NCI-H1417 treated with DMSO at 0.1 percent for 48 hours (cell line): ENCODE data around the gene S100A10.

ENCODE experiments used
- DNase-seq: peaks from one replicate; lab custom pipeline; 2025; lab: John Stamatoyannopoulos, UW

Gene S100A10

DNA sequence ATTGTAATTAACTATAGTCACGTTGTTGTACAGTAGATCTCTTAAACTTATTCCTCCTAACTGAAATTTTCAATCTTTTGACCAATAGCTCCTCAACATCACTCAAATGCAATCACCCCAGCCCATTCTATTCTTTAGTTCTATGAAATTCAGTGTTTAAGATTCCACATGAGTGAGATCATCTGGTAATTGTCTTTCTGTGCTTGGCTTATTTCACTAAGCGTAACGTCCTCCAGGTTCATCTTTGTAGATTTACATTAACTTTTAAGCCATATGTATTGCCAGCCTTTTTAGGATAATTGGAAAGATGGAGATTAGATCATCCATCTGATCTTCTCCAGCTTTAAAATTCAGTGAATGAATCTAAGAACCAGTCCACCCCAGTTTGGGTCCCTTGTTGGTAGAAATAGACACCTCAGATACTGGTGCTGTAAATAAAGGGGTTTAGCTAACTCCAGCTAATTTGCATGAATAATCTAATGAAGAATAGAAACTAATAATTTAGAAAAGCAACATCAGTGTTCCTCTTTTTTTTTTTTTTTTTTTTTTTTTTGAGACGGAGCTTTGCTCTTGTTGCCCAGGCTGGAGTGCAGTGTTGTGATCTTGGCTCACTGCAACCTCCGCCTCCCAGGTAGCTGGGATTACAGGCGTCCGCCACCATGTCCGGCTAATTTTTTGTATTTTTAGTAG, 7.0 kb downstream of the S100A10 start:
- DNase-seq, result no peak

DNA sequence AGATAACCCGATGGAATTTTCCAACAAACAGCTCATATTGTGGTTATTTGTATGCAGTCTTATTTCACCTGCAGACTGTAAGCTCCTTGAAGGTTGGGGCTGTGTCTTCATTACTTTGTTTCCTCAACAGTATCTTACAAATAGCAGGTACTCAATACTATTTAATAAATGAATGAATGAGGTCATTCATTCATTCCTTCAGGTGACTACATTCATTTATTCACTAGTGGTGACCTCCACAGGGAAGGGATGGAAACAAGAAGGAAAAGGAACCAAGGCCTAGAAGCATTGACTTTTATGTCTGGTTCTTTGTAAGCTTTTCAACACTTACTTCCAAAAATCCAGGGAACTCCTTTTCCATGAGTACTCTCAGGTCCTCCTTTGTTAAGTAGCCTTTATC, 7.9 kb downstream of the S100A10 start:
- DNase-seq, result no peak

DNA sequence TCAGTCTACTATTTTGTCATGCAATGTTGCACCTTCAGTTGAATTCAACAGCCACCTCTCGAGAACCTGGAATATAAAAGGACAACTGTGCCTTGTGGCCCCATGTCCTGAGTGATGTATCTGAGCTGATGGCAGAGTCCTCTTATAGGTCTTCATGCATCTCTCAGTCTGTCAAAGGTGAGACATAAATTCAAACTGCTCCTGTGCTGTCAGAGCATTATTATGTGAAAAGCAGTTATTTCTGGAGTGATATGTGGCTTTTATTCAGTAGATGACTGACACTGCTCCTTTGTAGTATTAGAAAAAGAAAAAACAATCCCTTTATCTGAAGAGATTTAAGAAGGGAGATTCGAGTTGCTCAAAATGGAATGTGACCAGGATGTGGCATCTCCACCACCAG, 8.4 kb downstream of the S100A10 start:
- DNase-seq, result no peak

DNA sequence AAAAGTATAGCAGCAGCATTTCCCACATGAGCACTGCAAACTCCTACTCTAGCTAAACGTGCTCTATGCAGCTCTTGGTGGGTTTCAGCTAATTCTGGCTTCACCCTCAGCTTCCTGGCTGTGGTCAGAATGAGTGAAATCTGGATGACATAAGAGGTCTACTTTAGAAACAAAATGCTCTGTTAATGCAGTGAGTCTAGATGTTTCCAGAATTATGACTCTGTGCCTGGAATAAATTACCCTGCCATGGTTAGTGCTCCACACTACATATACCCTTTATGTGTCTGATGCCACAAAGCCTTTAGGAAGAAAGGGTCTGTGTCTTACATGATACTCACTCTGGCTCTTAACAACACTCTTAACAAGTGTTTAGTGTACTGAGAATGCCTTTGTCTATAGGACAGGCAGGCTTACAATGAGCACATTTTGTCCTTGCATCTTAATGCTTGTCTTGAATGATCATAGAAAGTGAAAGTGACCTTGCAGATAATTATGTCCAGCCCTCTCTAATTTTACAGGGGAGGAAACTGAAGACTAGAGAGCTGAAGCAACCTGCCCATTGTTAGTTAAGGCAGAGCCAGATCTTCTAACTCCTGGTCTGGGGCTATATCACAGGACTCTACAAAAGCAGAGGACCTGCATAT, 9.2 kb downstream of the S100A10 start:
- no peak for DNase-seq

DNA sequence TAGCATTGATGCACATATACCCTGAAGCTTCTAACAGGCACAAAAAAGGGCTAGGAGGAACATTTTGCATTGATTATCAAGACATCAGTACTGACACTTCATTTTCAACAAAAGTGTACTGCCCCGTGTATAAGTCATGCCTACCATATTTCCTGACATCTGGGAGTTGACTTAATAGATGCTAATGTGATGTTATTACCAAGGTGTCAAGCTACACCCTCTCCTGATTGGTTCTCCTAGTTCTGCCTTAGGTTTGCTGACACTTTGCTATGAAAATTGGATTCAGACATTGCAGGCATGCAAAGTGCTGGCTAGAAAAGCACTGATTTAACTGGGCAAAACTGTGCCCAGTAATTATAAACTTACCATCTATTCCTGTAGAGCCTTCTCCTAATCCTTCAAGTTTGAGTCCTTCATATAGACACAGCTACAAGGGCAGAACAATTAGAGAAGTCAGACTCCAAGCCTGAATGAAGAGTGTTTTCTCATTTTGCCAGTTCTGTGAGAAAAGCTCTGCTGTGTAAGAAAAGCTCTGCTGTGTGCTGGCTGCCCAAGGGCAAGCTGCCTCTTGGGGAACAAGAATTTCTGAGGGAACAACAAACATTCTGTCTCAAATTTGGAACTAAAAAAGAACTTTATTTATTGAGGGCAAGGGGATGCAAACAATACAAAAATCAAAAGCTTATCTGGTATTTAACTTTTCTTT, 11.2 kb downstream of the S100A10 start:
- DNase-seq, result no peak

DNA sequence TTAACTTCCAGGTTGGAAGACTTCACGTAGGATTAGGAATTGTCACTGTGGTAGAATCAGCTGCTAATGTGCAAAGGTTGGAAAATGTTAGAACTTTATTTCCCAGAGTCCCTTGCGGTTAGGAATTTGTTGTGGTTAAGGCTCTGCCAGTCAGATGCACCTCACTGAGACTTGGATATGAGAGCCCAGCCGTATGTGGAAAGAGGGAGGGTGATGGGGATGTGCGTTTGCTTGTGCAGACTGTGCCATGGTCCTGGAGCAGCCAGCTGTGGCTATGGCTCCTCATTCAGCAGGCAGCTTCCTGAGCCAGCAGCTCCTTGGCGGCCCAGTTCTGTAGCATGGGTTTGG, 12.5 kb downstream of the S100A10 start:
- no peak for DNase-seq

DNA sequence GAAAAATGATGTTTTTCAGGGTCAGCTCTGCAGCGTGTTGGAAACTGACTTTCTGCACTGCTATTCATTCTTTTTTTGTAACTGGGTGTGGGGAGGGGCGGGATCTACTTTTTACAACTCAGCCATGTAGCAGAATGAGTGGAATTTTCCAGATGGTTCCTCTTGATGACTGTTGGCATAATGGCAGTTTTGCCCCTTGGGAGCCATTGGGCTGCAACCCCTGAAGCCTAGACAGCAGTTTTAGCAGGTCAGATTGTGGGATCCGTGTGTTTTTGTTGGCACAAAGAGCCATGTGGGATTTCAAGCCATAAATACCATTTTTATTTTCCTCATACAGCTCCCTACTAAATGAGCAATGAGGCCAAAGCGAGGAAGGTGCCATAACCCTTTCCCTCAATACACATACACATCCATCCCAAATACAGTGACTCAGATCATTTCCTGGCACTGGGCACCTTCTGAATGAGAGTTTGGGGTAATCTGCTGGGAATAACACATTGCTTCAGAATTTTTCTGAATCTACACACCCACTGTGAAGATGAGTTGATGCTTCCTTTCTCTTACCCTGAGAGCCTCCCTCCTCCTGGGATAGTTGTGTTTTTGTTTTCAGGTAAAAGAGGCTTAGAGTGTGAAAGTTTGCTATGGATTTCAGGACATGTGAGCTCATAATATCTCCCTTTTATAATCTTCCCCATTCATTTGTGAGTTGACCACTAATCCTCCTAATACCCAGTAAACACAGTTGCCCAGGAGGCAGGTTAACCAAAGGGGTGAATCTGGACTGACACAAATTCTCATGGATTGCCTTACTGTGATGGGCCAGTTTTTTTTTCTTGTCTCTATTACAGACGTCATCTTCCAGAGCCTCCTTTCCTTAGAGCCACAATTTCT, 13.1 kb downstream of the S100A10 start:
- no peak for DNase-seq

DNA sequence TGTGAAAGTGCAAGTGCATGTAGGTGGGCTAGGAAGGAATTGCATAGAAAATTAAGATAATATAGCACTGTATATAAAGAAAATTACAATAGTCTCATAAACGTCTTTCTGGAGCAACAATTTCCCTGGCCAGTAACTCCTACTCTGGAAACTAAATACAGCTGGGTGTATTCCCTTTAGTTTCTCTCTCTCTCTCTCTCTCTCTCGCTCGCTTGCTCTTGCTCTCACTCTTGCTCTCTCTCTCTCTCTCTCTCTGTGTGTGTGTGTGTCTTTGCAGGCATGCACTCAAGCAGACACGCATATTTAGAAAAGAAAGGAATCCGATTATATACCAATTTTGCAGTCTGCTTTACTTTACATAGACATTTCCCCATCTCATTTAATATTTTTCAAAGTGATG, 14.7 kb downstream of the S100A10 start:
- no peak for DNase-seq

DNA sequence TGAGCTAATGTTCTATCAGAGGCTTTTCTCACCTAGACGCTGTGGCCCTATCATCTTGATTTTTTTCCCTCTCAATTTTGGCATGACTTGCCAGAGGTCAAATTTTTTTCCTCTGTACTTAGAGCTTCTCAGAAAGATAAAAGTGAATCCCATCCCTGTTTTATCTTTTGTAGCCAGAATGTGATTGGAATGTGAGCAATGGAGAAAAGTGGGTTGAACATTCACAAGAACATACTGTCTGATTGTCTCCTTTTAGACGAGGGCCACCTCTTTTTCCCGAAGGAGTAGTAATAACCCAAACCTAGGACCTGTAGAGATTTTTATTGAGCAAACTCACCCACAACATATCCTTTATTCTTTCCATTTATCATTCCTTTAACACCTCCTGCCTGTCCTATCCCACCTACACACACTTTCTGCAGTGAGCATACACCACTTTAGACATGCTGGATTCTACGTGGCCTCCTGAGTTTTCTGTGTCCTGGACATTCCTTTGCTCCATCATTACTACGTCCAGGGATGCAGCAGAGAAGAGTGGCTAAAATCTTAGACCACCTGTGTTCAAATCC, 15.9 kb downstream of the S100A10 start:
- no peak for DNase-seq

DNA sequence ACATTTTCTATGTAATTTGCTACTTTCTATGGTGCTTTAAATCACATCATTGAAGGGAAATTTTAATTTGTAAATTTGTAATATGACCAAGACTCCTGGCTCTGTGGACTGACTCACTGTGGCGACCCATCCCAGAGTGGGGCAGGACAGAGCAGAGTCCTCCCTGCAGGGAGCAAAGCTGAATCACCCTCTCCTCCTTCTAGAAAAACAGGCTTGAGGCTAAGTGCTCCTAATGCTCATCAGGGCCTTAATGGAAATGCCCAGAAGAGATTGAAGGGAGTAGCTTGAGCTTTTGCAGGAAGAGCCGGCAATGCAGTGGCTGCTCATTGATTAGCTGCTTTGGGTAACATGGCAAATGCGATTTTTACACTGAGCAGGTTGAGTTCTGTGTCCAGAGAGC, 16.8 kb downstream of the S100A10 start:
- no peak for DNase-seq

DNA sequence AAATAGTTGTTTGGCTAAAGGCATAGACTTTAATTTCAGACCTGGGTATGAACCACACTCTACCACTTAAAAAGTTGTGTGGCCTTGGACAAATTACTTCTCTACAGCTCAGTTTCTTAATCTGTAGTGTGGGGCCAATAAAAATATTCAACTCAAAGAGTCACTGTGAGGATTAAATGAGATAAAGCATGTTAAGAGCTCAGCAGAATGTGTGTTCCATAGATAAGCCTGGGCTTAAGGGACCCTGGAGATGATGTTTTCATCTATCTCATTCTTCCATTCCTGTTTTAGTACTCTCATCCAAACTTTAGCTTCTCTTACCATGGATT, 17.7 kb downstream of the S100A10 start:
- DNase-seq, result no peak

DNA sequence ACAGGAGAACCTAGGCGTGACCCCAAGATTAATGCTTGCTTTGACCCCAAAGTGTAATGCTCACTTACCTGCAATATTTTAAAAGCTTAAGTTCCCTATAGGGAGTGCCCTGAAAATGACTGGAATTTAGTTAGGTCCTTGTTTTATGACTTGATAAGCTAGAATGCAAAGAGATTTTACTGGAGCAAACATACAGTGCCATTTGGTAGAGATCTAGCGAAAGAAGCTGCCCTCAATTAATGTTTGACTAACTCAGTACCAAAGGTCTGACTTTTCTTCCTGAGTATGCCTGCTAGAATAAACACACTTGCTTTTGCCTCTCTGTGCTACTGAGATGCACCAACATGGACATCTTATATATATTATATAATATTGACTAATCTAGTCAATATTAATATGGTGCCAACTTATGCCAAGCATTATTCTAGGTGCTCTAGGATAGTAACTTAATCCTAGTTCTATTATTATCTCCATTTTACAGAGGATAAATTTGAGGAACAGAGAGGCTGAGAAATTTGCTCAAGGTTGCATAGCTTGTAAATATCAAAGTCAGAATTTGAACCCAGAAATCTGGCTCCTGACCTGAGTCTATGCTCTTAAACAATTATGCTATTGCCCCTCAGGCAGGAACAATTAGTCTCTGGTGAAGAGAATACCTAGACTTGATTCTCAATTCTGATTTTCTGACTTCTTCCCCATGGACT, 18.2 kb downstream of the S100A10 start:
- DNase-seq, result no peak

DNA sequence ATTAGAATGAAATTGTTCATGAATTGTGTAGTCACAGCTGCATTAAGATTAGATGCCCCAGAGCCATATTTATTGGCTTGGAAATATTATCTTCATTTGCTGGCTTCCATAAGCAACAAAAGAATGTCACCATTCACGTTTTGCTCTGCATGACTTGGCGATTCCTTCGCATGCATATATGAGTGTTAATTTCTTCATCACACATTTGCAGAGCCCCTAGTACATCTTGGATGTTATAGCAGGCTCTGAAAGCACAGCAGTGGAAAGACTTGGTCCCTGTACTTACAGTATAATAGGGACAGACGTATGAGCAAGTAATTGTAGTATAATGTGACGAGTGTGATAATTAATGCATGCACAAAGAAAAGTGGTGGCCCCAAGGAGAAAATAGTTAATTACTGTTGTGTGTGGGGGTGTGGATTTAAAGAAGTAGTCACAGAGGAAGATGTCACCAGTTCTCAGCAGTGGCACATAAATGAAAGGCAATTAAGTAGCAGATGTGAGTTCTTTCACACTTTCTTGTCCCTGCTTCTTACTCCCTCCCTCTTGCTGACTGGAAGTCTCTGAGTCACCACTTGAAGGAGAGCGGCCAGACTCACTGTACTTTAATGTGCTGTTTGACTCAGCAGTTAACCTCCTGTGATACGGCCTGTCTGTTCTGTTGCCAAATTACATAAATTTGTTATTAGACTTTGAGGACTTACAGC, 21.0 kb downstream of the S100A10 start:
- DNase-seq, result no peak

DNA sequence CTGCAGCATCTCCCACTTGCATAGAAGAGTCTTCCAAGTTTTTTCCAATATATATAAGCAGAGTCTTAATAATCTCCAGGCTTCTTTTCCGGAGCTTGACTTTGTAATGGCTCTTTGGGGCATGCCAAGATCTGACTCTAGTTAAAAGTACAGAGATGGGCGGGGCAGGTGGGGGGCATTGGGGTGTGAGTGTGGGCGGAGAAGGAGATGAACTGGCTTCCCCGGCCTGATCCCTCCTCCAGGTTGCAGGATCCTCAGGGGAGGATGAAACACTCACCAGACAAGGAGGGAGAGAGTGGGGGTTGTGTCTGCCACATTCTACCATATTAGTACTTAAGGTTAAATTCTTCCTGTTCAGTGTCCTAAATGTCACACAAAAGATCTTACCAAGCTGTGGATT, 23.0 kb downstream of the S100A10 start:
- no peak for DNase-seq

DNA sequence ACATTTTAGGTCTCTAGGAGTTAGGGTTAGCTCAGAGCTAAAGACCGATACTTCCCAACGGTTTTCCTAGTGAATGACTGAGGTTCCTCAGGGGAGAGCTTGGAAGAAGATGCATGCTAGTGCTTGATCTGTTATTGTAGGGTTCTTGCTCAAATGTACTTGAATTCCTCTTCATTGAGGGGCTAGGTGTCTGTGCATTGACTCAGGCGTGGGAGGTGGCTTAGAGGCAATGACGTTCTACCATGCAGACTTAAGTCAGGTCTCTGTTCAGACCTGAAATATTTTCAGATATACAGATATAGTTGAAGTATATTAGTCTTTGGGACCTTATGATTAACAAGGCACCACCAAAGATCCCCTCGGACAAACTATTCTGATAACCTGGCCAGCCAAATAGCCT, 23.5 kb downstream of the S100A10 start:
- DNase-seq, result no peak

DNA sequence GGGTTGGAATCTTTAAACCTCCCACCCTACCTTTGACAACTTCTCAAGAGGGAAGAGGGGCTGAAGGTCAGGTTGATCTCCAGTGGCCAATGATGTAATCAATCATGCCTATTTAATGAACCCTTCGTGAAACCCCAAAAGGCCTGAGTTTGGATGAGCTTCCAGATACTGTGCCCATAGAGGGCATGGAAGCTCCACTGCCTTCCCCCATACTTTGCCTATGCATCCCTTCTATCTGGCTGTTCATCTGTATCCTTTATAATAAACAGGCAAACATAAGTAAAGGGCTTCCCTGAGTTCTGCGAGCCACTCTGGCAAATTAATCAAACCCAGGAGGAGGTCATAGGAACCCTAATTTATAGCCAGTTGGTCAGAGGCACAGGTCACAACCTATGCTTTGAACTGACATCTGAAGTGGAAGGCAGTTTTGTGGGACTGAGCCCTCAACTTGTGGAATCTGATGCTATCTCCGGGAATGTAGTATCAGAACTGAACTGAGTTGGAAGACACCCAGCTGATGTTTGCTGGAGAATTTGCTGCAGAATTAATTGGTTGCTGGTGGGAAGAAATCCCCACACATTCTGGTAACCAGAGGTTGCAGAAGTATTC, 24.8 kb downstream of the S100A10 start:
- no peak for DNase-seq

DNA sequence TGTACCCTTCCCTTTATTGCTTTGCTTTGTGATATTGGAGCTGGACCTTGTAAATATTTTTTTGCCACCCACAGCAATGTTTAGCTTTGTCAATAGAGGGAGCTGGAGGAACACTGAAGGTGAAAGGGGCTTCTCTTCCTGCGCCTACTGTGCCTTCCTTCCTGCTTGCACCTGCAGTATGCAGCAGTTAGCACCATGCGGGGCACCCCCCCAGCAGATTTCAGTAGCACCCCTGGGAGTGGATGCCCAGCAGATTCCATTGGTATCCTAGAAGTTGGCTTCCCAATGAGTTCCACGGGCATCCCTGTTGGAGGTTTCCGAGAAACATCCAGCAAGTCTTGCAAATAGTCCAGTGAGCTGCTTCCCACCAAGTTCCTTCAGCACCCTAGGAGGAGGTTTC, 25.6 kb downstream of the S100A10 start:
- no peak for DNase-seq

DNA sequence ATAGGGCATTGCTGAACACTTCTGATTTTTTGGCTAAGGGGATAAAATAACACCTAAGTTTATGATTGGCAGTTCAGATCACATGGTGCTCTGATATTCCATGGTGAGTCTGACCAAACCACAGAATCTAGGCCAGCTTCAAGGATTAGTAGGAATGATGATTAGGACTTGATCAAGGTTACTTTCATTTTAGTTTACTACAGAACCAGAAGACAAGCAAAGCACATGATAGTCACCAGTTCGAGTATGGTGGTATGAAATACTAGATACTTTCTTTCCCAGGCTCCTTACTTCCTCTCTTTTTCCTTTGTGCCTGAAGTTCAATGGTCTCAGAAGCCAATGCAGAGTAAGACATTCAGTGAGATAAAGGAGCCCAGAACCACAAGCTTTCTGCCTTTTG, 26.6 kb downstream of the S100A10 start:
- DNase-seq, result no peak

DNA sequence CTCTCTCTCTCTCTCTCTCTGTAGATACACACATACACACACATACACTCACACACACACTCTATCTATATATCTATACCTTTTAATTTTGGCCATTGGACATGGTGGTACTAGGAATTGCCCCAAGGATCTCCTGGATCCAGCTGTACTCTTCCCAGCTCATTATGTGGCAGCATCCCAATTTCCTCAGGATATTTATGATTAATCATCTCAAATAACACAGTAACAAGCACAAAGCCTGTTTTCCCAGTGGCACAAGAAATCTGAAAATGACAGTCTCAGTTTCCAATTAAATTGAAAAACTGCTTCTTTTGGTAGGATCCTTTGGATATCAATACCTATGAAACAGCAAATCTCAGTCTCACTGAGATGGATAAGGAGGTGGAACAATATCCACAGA, 27.6 kb downstream of the S100A10 start:
- no peak for DNase-seq

DNA sequence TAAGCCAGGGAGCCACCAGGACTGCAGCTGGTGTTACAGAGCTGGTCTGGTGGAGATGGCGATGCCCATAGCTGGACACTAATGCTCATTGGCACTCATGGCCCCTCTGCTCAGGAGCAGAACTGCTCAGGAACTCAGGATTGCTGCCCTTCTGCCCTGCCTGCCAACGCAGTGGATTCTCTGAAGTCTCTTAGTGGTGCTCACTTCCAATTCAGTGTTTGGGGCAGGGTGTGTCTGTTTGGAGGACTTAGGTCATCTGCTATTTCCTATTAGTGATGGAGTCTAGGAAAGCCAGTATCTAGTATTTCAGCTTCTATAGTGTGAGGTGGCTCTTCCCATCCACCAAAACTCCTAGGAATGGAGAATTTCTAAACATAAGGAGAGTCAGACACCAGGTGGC, 29.1 kb downstream of the S100A10 start:
- no peak for DNase-seq

DNA sequence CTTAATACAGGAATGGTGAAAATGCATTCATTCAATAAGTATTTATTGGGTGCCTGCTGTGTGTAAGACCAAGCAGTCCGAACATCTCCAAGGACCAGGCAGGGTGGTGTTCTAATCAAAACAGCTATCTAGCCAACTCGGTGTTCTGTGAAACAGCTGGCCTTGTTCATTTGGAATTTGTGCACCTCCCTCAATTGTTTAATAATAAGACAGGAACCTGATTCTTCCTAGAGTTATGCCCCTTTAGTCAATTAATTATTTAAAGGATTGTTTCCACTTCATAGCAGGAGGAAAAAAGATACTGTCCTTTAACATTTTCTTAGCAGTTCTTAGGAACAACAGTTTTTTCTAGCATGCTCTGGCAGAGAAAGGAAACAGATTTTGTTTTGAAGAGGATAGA, 30.4 kb downstream of the S100A10 start:
- DNase-seq, result no peak
